HepG2 (cell line): Measurements from ENCODE around the gene EOMES. TPM values are rescaled to one million over a fixed set of nuclear protein-coding genes. Genes with fewer than 3 reads are reported as not detected.

ENCODE experiments used
- ATAC-seq: fragments of 200-7000 bp; cut with Tn5 transposase; 3 replicates; pipeline ENCODE4 v1.9.1; 2020; ENCODE audit warnings: mild to moderate bottlenecking, moderate library complexity
- BruUV-seq: library from RNA; stranded (reverse); fragments of 400-500 nt; replicated peaks from 2 replicates; lab custom pipeline; 2021; lab: Mats Ljungman, UMichigan
- CTCF ChIA-PET: fragments of 300-600 bp; formaldehyde crosslinking; extraction: SDS; loops from one replicate; lab custom pipeline; 2021; ENCODE audit warnings: low total read pairs, inconsistent platforms, low intra/inter-chr PET ratio; lab: Yijun Ruan, JAX
- POLR2A ChIA-PET: fragments of 350-600 bp; sonication (Branson Sonifier 250); formaldehyde crosslinking; loops from one replicate; lab custom pipeline; 2020; ENCODE audit warnings: antibody characterized with exemption, inconsistent platforms; lab: Yijun Ruan, JAX
- DNase-seq: peaks from one replicate; pipeline ENCODE4 v3.0.0-alpha.2; 2015; ENCODE audit warnings: low spot score
- FAIRE-seq: peaks from 3 replicates; lab custom pipeline; 2011; peaks lifted over from hg19 to GRCh38; lab: Jason Lieb, UNC
- H2AFZ ChIP-seq: one replicate; pipeline ENCODE4 v1.6.1; 2011; ENCODE audit warnings: low read length, inconsistent platforms
- H3K27ac ChIP-seq: fragments of 300-600 bp; 3 replicates; pipeline ENCODE4 v1.8.0; 2011; ENCODE audit warnings: mixed run types, mild to moderate bottlenecking, mixed read lengths, low read length, inconsistent platforms; ENCODE audit not compliant: insufficient read depth; ENCODE audit errors: extremely low read length
- H3K27me3 ChIP-seq, 2 experiments: fragments of 200-600 bp in 1 of 2; 2 replicates in 1 of 2; 3 replicates in 1 of 2; pipeline versions ENCODE4 v1.6.0 to v1.8.0; 2011; ENCODE audit warnings: low read length in 2 of 2, mild to moderate bottlenecking in 2 of 2, moderate library complexity in 2 of 2, inconsistent platforms in 1 of 2; ENCODE audit not compliant: insufficient read depth in 2 of 2, control insufficient read depth in 1 of 2
- H3K36me3 ChIP-seq, 2 experiments: fragments of 200-600 bp in 1 of 2; replicated peaks in 1 of 2; 2 replicates in 1 of 2; 3 replicates in 1 of 2; pipeline versions ENCODE4 v1.5.1 to v1.8.0; 2011; ENCODE audit warnings: low read length in 2 of 2, inconsistent platforms in 1 of 2; ENCODE audit not compliant: insufficient read depth in 2 of 2, control insufficient read depth in 1 of 2
- H3K4me1 ChIP-seq: 2 replicates; pipeline ENCODE4 v1.5.1; 2012; ENCODE audit warnings: low read length, inconsistent platforms; ENCODE audit not compliant: insufficient read depth
- H3K4me2 ChIP-seq: 2 replicates; pipeline ENCODE4 v1.6.0; 2011; ENCODE audit warnings: low read depth, low read length, inconsistent platforms
- H3K4me3 ChIP-seq, 3 experiments: fragments of 200-600 bp in 1 of 3; sonication (generic), shearing (Covaris generic) in 1 of 3; replicated peaks in 1 of 3; 2 replicates each; pipeline ENCODE4 v1.5.1; 2011 to 2016; ENCODE audit warnings: low read length in 3 of 3, inconsistent platforms in 2 of 3, low read depth in 2 of 3, mild to moderate bottlenecking in 2 of 3, control low read depth in 1 of 3, mixed read lengths in 1 of 3; ENCODE audit not compliant: insufficient read depth in 1 of 3
- H3K79me2 ChIP-seq: one replicate; pipeline ENCODE4 v1.6.1; 2011; ENCODE audit warnings: low read length, inconsistent platforms; ENCODE audit not compliant: insufficient read depth
- H3K9ac ChIP-seq: 2 replicates; pipeline ENCODE4 v1.6.0; 2011; ENCODE audit warnings: mild to moderate bottlenecking, low read depth, low read length, inconsistent platforms; ENCODE audit not compliant: insufficient read depth
- H3K9me3 ChIP-seq: 2 replicates; pipeline ENCODE4 v1.5.1; 2012; ENCODE audit warnings: mild to moderate bottlenecking, low read length
- H4K20me1 ChIP-seq: 2 replicates; pipeline ENCODE4 v1.6.0; 2011; ENCODE audit warnings: inconsistent platforms, mild to moderate bottlenecking, low read length, moderate library complexity; ENCODE audit not compliant: insufficient read depth
- FOXC1 ChIP-seq: sonication (generic); formaldehyde crosslinking; IDR thresholded peaks from 2 replicates; pipeline ENCODE4 v1.8.0; 2022; ENCODE audit warnings: mild to moderate bottlenecking, missing genetic modification reagents, borderline replicate concordance
- FOXK2 ChIP-seq: fragments of 450-650 bp; IDR thresholded peaks from 2 replicates; pipeline ENCODE4 v1.6.1; 2016
- ZNF292 ChIP-seq: sonication (generic); formaldehyde crosslinking; IDR thresholded peaks from 2 replicates; pipeline ENCODE4 v1.8.1; 2022; ENCODE audit warnings: mild to moderate bottlenecking, low read depth, missing genetic modification reagents, borderline replicate concordance
- WGBS: methylation state at CpG from one replicate; pipeline ENCODE4 v1.1.6; 2017; ENCODE audit warnings: low lambda C conversion rate; 5-methylcytosine and 5-hydroxymethylcytosine counted together
- in situ Hi-C: cut with HindIII; loops from 2 replicates; pipeline ENCODE4 v1.10.0; 2017; ENCODE audit warnings: low pct_unique_long_range_greater_than_20kb; ENCODE audit not compliant: extremely low pct_ligation_motif_present
- intact Hi-C: fragments of 100-400 bp; cut with micrococcal nuclease; formaldehyde crosslinking; loops from one replicate; pipeline ENCODE4 v1.10.0; 2022; ENCODE audit not compliant: unreplicated experiment
- polyA plus RNA-seq, 8 experiments: library from polyadenylated mRNA; depleted of rRNA in 3 of 8; stranded (reverse) in 7 of 8; unstranded in 1 of 8; fragments of >200 nt; fragmentation: Illumina TruSeq in 4 of 8; extraction: Trizol in 4 of 8; gene quantifications; 2 replicates each; pipeline versions ENCODE4 v1.2.1 to v1.2.3, GENCODE V29; 2011 to 2016; ENCODE audit warnings: low read depth in 4 of 8, missing spikeins in 1 of 8, mixed read lengths in 1 of 8; ENCODE audit not compliant: insufficient read depth in 1 of 8
- total RNA-seq, 5 experiments: library from RNA; depleted of rRNA; stranded (reverse); fragments of >200 nt; fragmentation: Illumina TruSeq; extraction: Trizol; gene quantifications; 2 replicates each; pipeline ENCODE4 v1.2.3, GENCODE V29; 2016; ENCODE audit warnings: low read depth in 1 of 5
- TF ChIP-seq, protein P1 (sequence below): sonication (generic); formaldehyde crosslinking; IDR thresholded peaks from 2 replicates; pipeline ENCODE4 v1.5.0; 2020; ENCODE audit warnings: missing genetic modification reagents
- TF ChIP-seq, protein P2 (sequence below): sonication (generic); formaldehyde crosslinking; IDR thresholded peaks from 2 replicates; pipeline ENCODE4 v1.9.0; 2021; ENCODE audit warnings: missing genetic modification reagents, mild to moderate bottlenecking, borderline replicate concordance
- TF ChIP-seq, protein P3 (sequence below): sonication (generic); formaldehyde crosslinking; IDR thresholded peaks from 2 replicates; pipeline ENCODE4 v1.9.0; 2021; ENCODE audit warnings: mild to moderate bottlenecking, missing genetic modification reagents

EOMES gene
- total and polyA plus RNA-seq, 2 of the 13 experiments (the other 11 are each of a cell fraction or from before 2014, with no cell fraction given), result 0.11 to 0.12 TPM

DNA sequence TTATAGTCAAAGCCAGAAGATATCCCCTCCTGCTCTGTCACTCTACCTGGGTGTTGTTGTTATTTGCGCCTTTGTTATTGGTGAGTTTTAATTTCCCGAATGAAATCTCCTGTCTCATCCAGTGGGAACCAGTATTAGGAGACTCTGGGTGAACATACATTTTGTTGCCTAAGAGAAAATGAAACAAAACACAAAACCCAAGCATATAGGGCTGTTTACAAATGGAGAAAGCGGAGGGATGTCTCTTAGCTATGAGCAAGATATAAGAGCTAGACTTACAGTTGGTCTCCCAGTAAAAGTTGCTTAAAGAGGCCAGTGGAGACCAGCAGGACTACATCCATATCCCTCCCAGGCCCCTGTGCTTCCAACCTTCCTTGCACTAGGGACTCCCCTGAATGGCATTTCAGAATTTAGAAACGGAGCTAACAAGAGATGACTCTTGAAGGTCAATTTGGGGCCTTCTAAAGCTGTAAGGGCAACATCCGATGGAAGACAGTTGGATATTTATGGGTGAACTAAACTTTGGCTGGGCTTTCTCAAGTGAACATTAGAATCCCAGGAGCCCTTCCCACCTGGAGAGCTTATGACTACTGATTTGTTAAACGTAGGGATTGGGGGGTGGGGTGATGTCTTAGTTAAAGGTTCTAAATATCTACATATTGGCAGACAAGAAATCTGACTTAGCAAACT lies 2.7 kb downstream of the EOMES start:
- in situ Hi-C loops, result no loop called here
- FAIRE-seq (no peak), ATAC-seq (no peak), DNase-seq (no peak)
- BruUV-seq, result no TSS peak
- TF ChIP-seq, protein P1, sequence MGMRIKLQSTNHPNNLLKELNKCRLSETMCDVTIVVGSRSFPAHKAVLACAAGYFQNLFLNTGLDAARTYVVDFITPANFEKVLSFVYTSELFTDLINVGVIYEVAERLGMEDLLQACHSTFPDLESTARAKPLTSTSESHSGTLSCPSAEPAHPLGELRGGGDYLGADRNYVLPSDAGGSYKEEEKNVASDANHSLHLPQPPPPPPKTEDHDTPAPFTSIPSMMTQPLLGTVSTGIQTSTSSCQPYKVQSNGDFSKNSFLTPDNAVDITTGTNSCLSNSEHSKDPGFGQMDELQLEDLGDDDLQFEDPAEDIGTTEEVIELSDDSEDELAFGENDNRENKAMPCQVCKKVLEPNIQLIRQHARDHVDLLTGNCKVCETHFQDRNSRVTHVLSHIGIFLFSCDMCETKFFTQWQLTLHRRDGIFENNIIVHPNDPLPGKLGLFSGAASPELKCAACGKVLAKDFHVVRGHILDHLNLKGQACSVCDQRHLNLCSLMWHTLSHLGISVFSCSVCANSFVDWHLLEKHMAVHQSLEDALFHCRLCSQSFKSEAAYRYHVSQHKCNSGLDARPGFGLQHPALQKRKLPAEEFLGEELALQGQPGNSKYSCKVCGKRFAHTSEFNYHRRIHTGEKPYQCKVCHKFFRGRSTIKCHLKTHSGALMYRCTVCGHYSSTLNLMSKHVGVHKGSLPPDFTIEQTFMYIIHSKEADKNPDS, result no peak
- no peak for TF ChIP-seq ZNF292
- no peak overlapping the region for H2AFZ ChIP-seq
- ChIA-PET POLR2A (no interaction called here), CTCF (no interaction called here)
- H3K36me3 ChIP-seq, result no peaks in the 10 kb centered on the region
- no peak overlapping the region for H3K9ac ChIP-seq
- no peaks in the 10 kb centered on the region for H3K9me3 ChIP-seq
- H4K20me1 ChIP-seq, result no peaks in the 10 kb centered on the region
- no peaks in the 10 kb centered on the region for H3K79me2 ChIP-seq
- H3K4me2 ChIP-seq, result no peak overlapping the region
- H3K27me3 ChIP-seq, result peaks cover 9 to 79% of the 10 kb centered on the region in 2 experiments
- H3K4me3 ChIP-seq, result no peak overlapping the region
- peaks cover 26% of the 10 kb centered on the region for H3K4me1 ChIP-seq
- no peak overlapping the region for H3K27ac ChIP-seq
- intact Hi-C loops, result loop anchor here (10.0 kb wide), 1 partner anchor 165 kb away; no protein-coding TSS in a partner anchor
- whole genome bisulfite sequencing, result 60% methylated on average over 6 of the region's 6 CpGs

DNA sequence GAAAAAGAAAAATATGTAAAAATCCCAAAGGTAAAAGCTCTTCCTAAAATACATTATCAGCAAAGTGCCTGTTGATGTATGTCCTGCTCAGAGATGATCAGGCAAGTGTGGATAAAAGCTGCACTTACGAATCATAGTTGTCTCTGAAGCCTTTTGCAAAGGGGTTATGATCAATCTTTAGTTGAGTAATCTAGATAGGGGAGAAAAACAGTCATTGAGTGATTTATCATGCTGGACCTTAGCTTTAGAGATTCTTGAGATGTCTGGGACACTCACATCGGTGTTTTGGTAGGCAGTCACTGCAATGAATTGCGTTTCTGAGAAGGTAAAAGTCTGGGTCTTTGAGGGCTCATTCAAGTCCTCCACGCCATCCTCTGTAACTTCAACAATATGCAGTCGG lies 3.7 kb downstream of the EOMES start:
- Histone ChIP-seq H3K9me3 (no peaks in the 10 kb centered on the region), H3K9ac (no peak overlapping the region), H3K27ac (no peak overlapping the region), H3K27me3 (peaks cover 10 to 79% of the 10 kb centered on the region in 2 experiments), H3K36me3 (no peaks in the 10 kb centered on the region), H3K79me2 (no peaks in the 10 kb centered on the region), H3K4me1 (peaks cover 36% of the 10 kb centered on the region), H3K4me3 (no peak overlapping the region), H3K4me2 (no peak overlapping the region), H4K20me1 (0 out of 2 replicates have a peak, but pooled peaks cover 3% of the 10 kb centered on the region), H2AFZ (no peak overlapping the region)
- intact Hi-C loops, result loop anchor here (10.0 kb wide), 1 partner anchor 166 kb away; no protein-coding TSS in a partner anchor
- 10% methylated on average over 5 of the region's 5 CpGs for WGBS
- ChIA-PET CTCF (no interaction called here), POLR2A (no interaction called here)
- DNase-seq (no peak), ATAC-seq (no peak), FAIRE-seq (no peak)
- in situ Hi-C loops, result no loop called here
- no TSS peak for BruUV-seq
- TF ChIP-seq, protein P2, sequence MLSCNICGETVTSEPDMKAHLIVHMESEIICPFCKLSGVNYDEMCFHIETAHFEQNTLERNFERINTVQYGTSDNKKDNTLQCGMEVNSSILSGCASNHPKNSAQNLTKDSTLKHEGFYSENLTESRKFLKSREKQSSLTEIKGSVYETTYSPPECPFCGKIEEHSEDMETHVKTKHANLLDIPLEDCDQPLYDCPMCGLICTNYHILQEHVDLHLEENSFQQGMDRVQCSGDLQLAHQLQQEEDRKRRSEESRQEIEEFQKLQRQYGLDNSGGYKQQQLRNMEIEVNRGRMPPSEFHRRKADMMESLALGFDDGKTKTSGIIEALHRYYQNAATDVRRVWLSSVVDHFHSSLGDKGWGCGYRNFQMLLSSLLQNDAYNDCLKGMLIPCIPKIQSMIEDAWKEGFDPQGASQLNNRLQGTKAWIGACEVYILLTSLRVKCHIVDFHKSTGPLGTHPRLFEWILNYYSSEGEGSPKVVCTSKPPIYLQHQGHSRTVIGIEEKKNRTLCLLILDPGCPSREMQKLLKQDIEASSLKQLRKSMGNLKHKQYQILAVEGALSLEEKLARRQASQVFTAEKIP, result no peak
- no peak for TF ChIP-seq FOXC1
- TF ChIP-seq, protein P3, sequence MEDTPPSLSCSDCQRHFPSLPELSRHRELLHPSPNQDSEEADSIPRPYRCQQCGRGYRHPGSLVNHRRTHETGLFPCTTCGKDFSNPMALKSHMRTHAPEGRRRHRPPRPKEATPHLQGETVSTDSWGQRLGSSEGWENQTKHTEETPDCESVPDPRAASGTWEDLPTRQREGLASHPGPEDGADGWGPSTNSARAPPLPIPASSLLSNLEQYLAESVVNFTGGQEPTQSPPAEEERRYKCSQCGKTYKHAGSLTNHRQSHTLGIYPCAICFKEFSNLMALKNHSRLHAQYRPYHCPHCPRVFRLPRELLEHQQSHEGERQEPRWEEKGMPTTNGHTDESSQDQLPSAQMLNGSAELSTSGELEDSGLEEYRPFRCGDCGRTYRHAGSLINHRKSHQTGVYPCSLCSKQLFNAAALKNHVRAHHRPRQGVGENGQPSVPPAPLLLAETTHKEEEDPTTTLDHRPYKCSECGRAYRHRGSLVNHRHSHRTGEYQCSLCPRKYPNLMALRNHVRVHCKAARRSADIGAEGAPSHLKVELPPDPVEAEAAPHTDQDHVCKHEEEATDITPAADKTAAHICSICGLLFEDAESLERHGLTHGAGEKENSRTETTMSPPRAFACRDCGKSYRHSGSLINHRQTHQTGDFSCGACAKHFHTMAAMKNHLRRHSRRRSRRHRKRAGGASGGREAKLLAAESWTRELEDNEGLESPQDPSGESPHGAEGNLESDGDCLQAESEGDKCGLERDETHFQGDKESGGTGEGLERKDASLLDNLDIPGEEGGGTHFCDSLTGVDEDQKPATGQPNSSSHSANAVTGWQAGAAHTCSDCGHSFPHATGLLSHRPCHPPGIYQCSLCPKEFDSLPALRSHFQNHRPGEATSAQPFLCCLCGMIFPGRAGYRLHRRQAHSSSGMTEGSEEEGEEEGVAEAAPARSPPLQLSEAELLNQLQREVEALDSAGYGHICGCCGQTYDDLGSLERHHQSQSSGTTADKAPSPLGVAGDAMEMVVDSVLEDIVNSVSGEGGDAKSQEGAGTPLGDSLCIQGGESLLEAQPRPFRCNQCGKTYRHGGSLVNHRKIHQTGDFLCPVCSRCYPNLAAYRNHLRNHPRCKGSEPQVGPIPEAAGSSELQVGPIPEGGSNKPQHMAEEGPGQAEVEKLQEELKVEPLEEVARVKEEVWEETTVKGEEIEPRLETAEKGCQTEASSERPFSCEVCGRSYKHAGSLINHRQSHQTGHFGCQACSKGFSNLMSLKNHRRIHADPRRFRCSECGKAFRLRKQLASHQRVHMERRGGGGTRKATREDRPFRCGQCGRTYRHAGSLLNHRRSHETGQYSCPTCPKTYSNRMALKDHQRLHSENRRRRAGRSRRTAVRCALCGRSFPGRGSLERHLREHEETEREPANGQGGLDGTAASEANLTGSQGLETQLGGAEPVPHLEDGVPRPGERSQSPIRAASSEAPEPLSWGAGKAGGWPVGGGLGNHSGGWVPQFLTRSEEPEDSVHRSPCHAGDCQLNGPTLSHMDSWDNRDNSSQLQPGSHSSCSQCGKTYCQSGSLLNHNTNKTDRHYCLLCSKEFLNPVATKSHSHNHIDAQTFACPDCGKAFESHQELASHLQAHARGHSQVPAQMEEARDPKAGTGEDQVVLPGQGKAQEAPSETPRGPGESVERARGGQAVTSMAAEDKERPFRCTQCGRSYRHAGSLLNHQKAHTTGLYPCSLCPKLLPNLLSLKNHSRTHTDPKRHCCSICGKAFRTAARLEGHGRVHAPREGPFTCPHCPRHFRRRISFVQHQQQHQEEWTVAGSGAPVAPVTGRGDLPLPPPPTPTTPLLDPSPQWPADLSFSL, result no peak
- no peak for TF ChIP-seq FOXK2
